WTC11 (cell line): ENCODE data around the gene BIRC2. TPM values are rescaled to one million over a fixed set of nuclear protein-coding genes. Genes with fewer than 3 reads are reported as not detected.

Experiments
- ATAC-seq: fragments of 200-7000 bp; cut with Tn5 transposase; 2 replicates; pipeline ENCODE4 v1.10.0; 2021; ENCODE audit warnings: mild to moderate bottlenecking, moderate library complexity
- CTCF ChIA-PET: fragments of 300-600 bp; sonication (Branson Sonifier 250); formaldehyde crosslinking; loops from one replicate; lab custom pipeline; 2021; ENCODE audit warnings: antibody characterized with exemption; lab: Charles Lee
- POLR2A ChIA-PET: fragments of 350-600 bp; sonication (Branson Sonifier 250); formaldehyde crosslinking; loops from one replicate; lab custom pipeline; 2021; ENCODE audit warnings: antibody characterized with exemption; lab: Charles Lee
- DNase-seq: peaks from one replicate; pipeline ENCODE4 v3.0.0; 2021; ENCODE audit warnings: low spot score
- H3K27ac Mint-ChIP-seq: 2 replicates; pipeline ENCODE4 v1.8.0; 2021; ENCODE audit warnings: mixed read lengths
- H3K27me3 Mint-ChIP-seq: 2 replicates; pipeline ENCODE4 v1.8.0; 2021; ENCODE audit warnings: low read depth, mild to moderate bottlenecking, moderate library complexity, mixed read lengths
- H3K36me3 Mint-ChIP-seq: 2 replicates; pipeline ENCODE4 v1.8.0; 2021; ENCODE audit warnings: mixed read lengths
- H3K4me1 Mint-ChIP-seq: 2 replicates; pipeline ENCODE4 v1.8.0; 2022; ENCODE audit warnings: mixed read lengths
- H3K4me3 Mint-ChIP-seq: 2 replicates; pipeline ENCODE4 v1.8.0; 2021; ENCODE audit warnings: mild to moderate bottlenecking, moderate library complexity, mixed read lengths
- H3K9me3 Mint-ChIP-seq: 2 replicates; pipeline ENCODE4 v1.8.0; 2021; ENCODE audit warnings: mixed read lengths
- ATF1 ChIP-seq: sonication (generic); formaldehyde crosslinking; IDR thresholded peaks from 2 replicates; pipeline ENCODE4 v1.8.1; 2023; ENCODE audit warnings: mild to moderate bottlenecking, moderate library complexity, missing genetic modification reagents
- ATF6 ChIP-seq: sonication (generic); formaldehyde crosslinking; IDR thresholded peaks from 2 replicates; pipeline ENCODE4 v1.8.1; 2023; ENCODE audit warnings: mild to moderate bottlenecking, missing genetic modification reagents
- ERG ChIP-seq: fragments of 250-450 bp; sonication (Bioruptor Pico); IDR thresholded peaks from 2 replicates; pipeline ENCODE4 v1.8.0; 2021; ENCODE audit warnings: mild to moderate bottlenecking
- ETV6 ChIP-seq: sonication (generic); formaldehyde crosslinking; IDR thresholded peaks from 2 replicates; pipeline ENCODE4 v1.8.1; 2022; ENCODE audit warnings: mild to moderate bottlenecking, missing genetic modification reagents
- FOXK1 ChIP-seq: sonication (generic); formaldehyde crosslinking; IDR thresholded peaks from 2 replicates; pipeline ENCODE4 v1.8.0; 2022; ENCODE audit warnings: mild to moderate bottlenecking, moderate library complexity, missing genetic modification reagents
- FOXP1 ChIP-seq: sonication (generic); formaldehyde crosslinking; IDR thresholded peaks from 2 replicates; pipeline ENCODE4 v1.8.0; 2022; ENCODE audit warnings: missing genetic modification reagents, mild to moderate bottlenecking, moderate library complexity, borderline replicate concordance
- GABPB1 ChIP-seq: sonication (generic); formaldehyde crosslinking; IDR thresholded peaks from 2 replicates; pipeline ENCODE4 v1.8.1; 2023; ENCODE audit warnings: mild to moderate bottlenecking, missing genetic modification reagents
- GRHL2 ChIP-seq: fragments of 250-450 bp; sonication (Bioruptor Pico); IDR thresholded peaks from 2 replicates; pipeline ENCODE4 v1.8.0; 2022; ENCODE audit warnings: mild to moderate bottlenecking, moderate library complexity; ENCODE audit not compliant: insufficient replicate concordance, severe bottlenecking
- HMGXB4 ChIP-seq: sonication (generic); formaldehyde crosslinking; IDR thresholded peaks from 2 replicates; pipeline ENCODE4 v1.8.1; 2023; ENCODE audit warnings: mild to moderate bottlenecking, moderate library complexity, missing genetic modification reagents
- MAX ChIP-seq: sonication (generic); formaldehyde crosslinking; IDR thresholded peaks from 2 replicates; pipeline ENCODE4 v1.8.0; 2022; ENCODE audit warnings: mild to moderate bottlenecking, missing genetic modification reagents
- MXD4 ChIP-seq: fragments of 250-450 bp; sonication (Bioruptor Pico); IDR thresholded peaks from 2 replicates; pipeline ENCODE4 v1.8.0; 2021; ENCODE audit warnings: mild to moderate bottlenecking, moderate library complexity, borderline replicate concordance
- MYBL2 ChIP-seq: sonication (generic); formaldehyde crosslinking; IDR thresholded peaks from 2 replicates; pipeline ENCODE4 v1.8.1; 2023; ENCODE audit warnings: mild to moderate bottlenecking, moderate library complexity, missing genetic modification reagents
- NFATC4 ChIP-seq: fragments of 250-450 bp; sonication (Bioruptor Pico); IDR thresholded peaks from 2 replicates; pipeline ENCODE4 v1.9.0; 2021; ENCODE audit warnings: mild to moderate bottlenecking
- PRRX2 ChIP-seq: fragments of 250-450 bp; sonication (Bioruptor Pico); IDR thresholded peaks from 2 replicates; pipeline ENCODE4 v1.8.0; 2021; ENCODE audit warnings: mild to moderate bottlenecking
- SMAD3 ChIP-seq: sonication (generic); formaldehyde crosslinking; IDR thresholded peaks from 2 replicates; pipeline ENCODE4 v1.8.0; 2022; ENCODE audit warnings: missing genetic modification reagents, mild to moderate bottlenecking, borderline replicate concordance
- SP1 ChIP-seq: sonication (generic); formaldehyde crosslinking; conservative IDR thresholded peaks from 2 replicates; pipeline ENCODE4 v1.8.1; 2022; ENCODE audit warnings: missing genetic modification reagents
- STAT6 ChIP-seq: sonication (generic); formaldehyde crosslinking; conservative IDR thresholded peaks from 2 replicates; pipeline ENCODE4 v1.8.1; 2023; ENCODE audit warnings: mild to moderate bottlenecking, low read depth, missing genetic modification reagents, moderate library complexity
- USF1 ChIP-seq: sonication (generic); formaldehyde crosslinking; IDR thresholded peaks from 2 replicates; pipeline ENCODE4 v1.8.0; 2022; ENCODE audit warnings: mild to moderate bottlenecking, missing genetic modification reagents
- ZBTB21 ChIP-seq: sonication (generic); formaldehyde crosslinking; IDR thresholded peaks from 2 replicates; pipeline ENCODE4 v1.8.1; 2023; ENCODE audit warnings: mild to moderate bottlenecking, missing genetic modification reagents, borderline replicate concordance
- ZBTB43 ChIP-seq: sonication (generic); formaldehyde crosslinking; IDR thresholded peaks from 2 replicates; pipeline ENCODE4 v1.8.1; 2023; ENCODE audit warnings: mild to moderate bottlenecking, missing genetic modification reagents
- ZNF138 ChIP-seq: sonication (generic); formaldehyde crosslinking; conservative IDR thresholded peaks from 2 replicates; pipeline ENCODE4 v1.8.1; 2022; ENCODE audit warnings: mild to moderate bottlenecking, moderate library complexity, missing genetic modification reagents
- ZNF423 ChIP-seq: fragments of 250-450 bp; sonication (Bioruptor Pico); IDR thresholded peaks from 2 replicates; pipeline ENCODE4 v2.1.2; 2022; ENCODE audit warnings: mild to moderate bottlenecking, moderate library complexity
- ZSCAN18 ChIP-seq: fragments of 250-450 bp; sonication (Bioruptor Pico); IDR thresholded peaks from 2 replicates; pipeline ENCODE4 v2.1.2; 2022; ENCODE audit warnings: mild to moderate bottlenecking, moderate library complexity
- total RNA-seq: library from RNA; stranded (reverse); gene quantifications from 3 replicates; pipeline ENCODE4 v1.2.3, GENCODE V29; 2021

BIRC2 gene
- total RNA-seq, 1 experiment from 2014 or later = 22.3 TPM

- Mint-ChIP-seq H3K27ac (no peak within 1 kb of the TSS), H3K4me3 (peak within 1 kb of the TSS; percentile 82), H3K27me3 (peaks cover 18% of the 10 kb centered on the region), H3K9me3 (no peaks in the 10 kb centered on the region), H3K4me1 (peaks cover 7% of the 10 kb centered on the region; the same call in 1 of the 2 replicates)
- ATAC-seq (peak; percentile 92), DNase-seq (peak; percentile 64)
- POLR2A ChIA-PET = no interaction called here
- CTCF ChIA-PET = interaction anchor here (2.3 kb wide), 1 partner anchor 24 kb away, joined by 5 read pairs; no protein-coding TSS in a partner anchor
- TF ChIP-seq ZBTB43 (CRISPR knock-in tag) (peak; percentile 59; the same call in 1 of the 2 replicates), MXD4 (no peak), FOXK1 (0 out of 2 replicates have a peak, but pooled peaks have one; percentile 16), ZNF423 (CRISPR knock-in tag) (no peak), FOXP1 (CRISPR knock-in tag) (peak; percentile 79; the same call in 1 of the 2 replicates), ETV6 (CRISPR knock-in tag) (no peak), SMAD3 (CRISPR knock-in tag) (0 out of 2 replicates have a peak, but pooled peaks have one; percentile 43), ZNF138 (no peak), MAX (CRISPR knock-in tag) (peak; percentile 71; the same call in 1 of the 2 replicates), GABPB1 (CRISPR knock-in tag) (0 out of 2 replicates have a peak, but pooled peaks have one; percentile 40)
- TF ChIP-seq, all 79 proteins: peak for 6
- no peaks in the 10 kb centered on the region for H3K36me3 Mint-ChIP-seq
Observed at GRCh38 chr11:102317099-102317767, 29.8 kb upstream of the BIRC2 start, which contains the start of gene BIRC3. TSS of gene BIRC3 (plus strand) at chr11:102317484. CDS start at chr11:102324510, 7,026 bp downstream.

GRCh38 chr11:102317768-102318103, 29.3 kb upstream of the BIRC2 start:
- ATAC-seq (peak; percentile 9; the same call in 1 of the 2 replicates), DNase-seq (no peak)
- Mint-ChIP-seq H3K27me3 (peaks cover 18% of the 10 kb centered on the region), H3K9me3 (no peaks in the 10 kb centered on the region), H3K4me1 (peaks cover 7% of the 10 kb centered on the region; the same call in 1 of the 2 replicates), H3K4me3 (peak overlapping the region; percentile 82), H3K27ac (no peak overlapping the region), H3K36me3 (no peaks in the 10 kb centered on the region)
- CTCF ChIA-PET = interaction anchor here (1.0 to 2.3 kb wide), 5 partner anchors 7 to 349 kb away, joined by 3 to 7 read pairs (median 5); no protein-coding TSS in a partner anchor
- POLR2A ChIA-PET = no interaction called here
- TF ChIP-seq ZSCAN18 (no peak), ZBTB21 (CRISPR knock-in tag) (no peak), USF1 (no peak), FOXP1 (CRISPR knock-in tag) (no peak; the same call in 1 of the 2 replicates), HMGXB4 (CRISPR knock-in tag) (no peak), GRHL2 (CRISPR knock-in tag) (no peak), NFATC4 (CRISPR knock-in tag) (no peak), ZNF423 (CRISPR knock-in tag) (no peak), PRRX2 (CRISPR knock-in tag) (no peak), ATF1 (CRISPR knock-in tag) (no peak), MYBL2 (CRISPR knock-in tag) (no peak), SP1 (CRISPR knock-in tag) (no peak), ATF6 (CRISPR knock-in tag) (no peak), ERG (CRISPR knock-in tag) (no peak), STAT6 (CRISPR knock-in tag) (no peak)
